Measurements from ENCODE around the gene FGF21.
A peak's percentile ranks its signal among the peaks of the same experiment; 100 is the strongest.

The FGF21 gene

GRCh38 chr19:48746110-48746509, 9.2 kb upstream of the FGF21 start:
- Histone ChIP-seq H3K27ac (ENCODE audit: extremely low read depth, low read depth, low read length) (no peak overlapping the region), H3K4me1 (ENCODE audit: control insufficient read depth, insufficient read depth, low read length) (no peaks in the 10 kb centered on the region), H3K4me3 (ENCODE audit: low read depth, low read length) (no peak overlapping the region), H3K9me3 (ENCODE audit: control insufficient read depth, insufficient read depth, low read depth, low read length) (no peaks in the 10 kb centered on the region), H3K36me3 (ENCODE audit: control insufficient read depth in 2 of 2, insufficient read depth in 1 of 2, low read length in 2 of 2) (no peaks in the 10 kb centered on the region)
- TF ChIP-seq SCRT2 (tag by site-specific recombination; IDR thresholded peaks at IDR 0.05), result peak; percentile 70
- peak; percentile 67 for TF ChIP-seq SCRT1 (tag by site-specific recombination; IDR thresholded peaks at IDR 0.05; ENCODE audit: borderline replicate concordance)
- no peak for TF ChIP-seq ZNF223 (tag by site-specific recombination; IDR thresholded peaks at IDR 0.05)
- TF ChIP-seq ZBTB10 (tag by site-specific recombination; IDR thresholded peaks at IDR 0.05), result no peak; the same call in 1 of the 2 replicates
- TF ChIP-seq ZNF324 (tag by site-specific recombination; IDR thresholded peaks at IDR 0.05), result no peak
- POLR2A ChIA-PET, result interaction anchor here (1.4 to 2.5 kb wide), 3 partner anchors 7 to 25 kb away, joined by 6 to 18 read pairs (median 8); no protein-coding TSS in a partner anchor
- CTCF ChIA-PET, result interaction anchor here (1.5 kb wide), 1 partner anchor 13 kb away, joined by 3 read pairs; no protein-coding TSS in a partner anchor

GRCh38 chr19:48746738-48747575, 8.4 kb upstream of the FGF21 start, which contains the start of gene IZUMO1:
Gene IZUMO1, minus strand, starts transcription at chr19:48746909. Its CDS starts 1,050 bp downstream, at chr19:48745859.
- Histone ChIP-seq H3K9me3 (ENCODE audit: control insufficient read depth, insufficient read depth, low read depth, low read length) (no peaks in the 10 kb centered on the region), H3K27ac (ENCODE audit: extremely low read depth, low read depth, low read length) (peak within 1 kb of the TSS; percentile 42; the same call in 1 of the 2 replicates), H3K4me1 (ENCODE audit: control insufficient read depth, insufficient read depth, low read length) (no peaks in the 10 kb centered on the region), H3K4me3 (ENCODE audit: low read depth, low read length) (peak within 1 kb of the TSS; percentile 45), H3K36me3 (ENCODE audit: control insufficient read depth in 2 of 2, insufficient read depth in 1 of 2, low read length in 2 of 2) (no peaks in the 10 kb centered on the region)
- ChIA-PET POLR2A (interaction anchor here (0.5 to 2.5 kb wide), 9 partner anchors 8 to 642 kb away, joined by 3 to 18 read pairs (median 5); partner anchors contain the start of genes RPL18 and SPHK2), CTCF (interaction anchor here (0.6 to 1.5 kb wide), 7 partner anchors 8 to 84 kb away, joined by 3 to 5 read pairs (median 3); no protein-coding TSS in a partner anchor)
- peak; percentile 93 for TF ChIP-seq ZNF629 (tag by site-specific recombination; IDR thresholded peaks at IDR 0.05)
- peak; percentile 48 for TF ChIP-seq ZXDB (tag by site-specific recombination; IDR thresholded peaks at IDR 0.05)
- no peak for TF ChIP-seq MZF1 (tag by site-specific recombination; IDR thresholded peaks at IDR 0.05; ENCODE audit: borderline replicate concordance)
- TF ChIP-seq REPIN1 (tag by site-specific recombination; IDR thresholded peaks at IDR 0.05; ENCODE audit: low read depth), result no peak
- peak; percentile 53; the same call in 1 of the 2 replicates for TF ChIP-seq SP3 (tag by site-specific recombination; IDR thresholded peaks at IDR 0.05)
- peak; percentile 68; the same call in 1 of the 2 replicates for TF ChIP-seq ZBTB48 (tag by site-specific recombination; IDR thresholded peaks at IDR 0.05)
- peak; percentile 83 for TF ChIP-seq PATZ1 (tag by site-specific recombination; IDR thresholded peaks at IDR 0.05)
- peak; percentile 43; the same call in 1 of the 2 replicates for TF ChIP-seq IKZF3 (tag by site-specific recombination; IDR thresholded peaks at IDR 0.05)
- TF ChIP-seq ZNF777 (tag by site-specific recombination; IDR thresholded peaks at IDR 0.05; ENCODE audit: borderline replicate concordance), result 0 out of 2 replicates have a peak, but pooled peaks have one; percentile 51
- no peak for TF ChIP-seq ZNF211 (tag by site-specific recombination; IDR thresholded peaks at IDR 0.05; ENCODE audit: low read depth)
- peak; percentile 68 for TF ChIP-seq ZNF335 (tag by site-specific recombination; conservative IDR thresholded peaks at IDR 0.05)
- TF ChIP-seq ZFHX2 (tag by site-specific recombination; conservative IDR thresholded peaks at IDR 0.05), result peak; percentile 89
- TF ChIP-seq ZNF830 (tag by site-specific recombination; IDR thresholded peaks at IDR 0.05; ENCODE audit: low read depth), result no peak
- no peak for TF ChIP-seq ZNF23 (tag by site-specific recombination; IDR thresholded peaks at IDR 0.05; ENCODE audit: borderline replicate concordance)
- TF ChIP-seq ZNF510 (tag by site-specific recombination; IDR thresholded peaks at IDR 0.05; ENCODE audit: insufficient replicate concordance), result no peak
- no peak for TF ChIP-seq TRIM28 (IDR thresholded peaks at IDR 0.05; ENCODE audit: borderline replicate concordance, low read length)
- TF ChIP-seq ZNF274 (IDR thresholded peaks at IDR 0.05; ENCODE audit: low read length), result no peak
- TF ChIP-seq ZNF274 (tag by site-specific recombination; IDR thresholded peaks at IDR 0.05; ENCODE audit: borderline replicate concordance), result no peak
- TF ChIP-seq ZSCAN30 (tag by site-specific recombination; IDR thresholded peaks at IDR 0.05), result peak; percentile 56; the same call in 1 of the 2 replicates
- TF ChIP-seq EGR2 (tag by site-specific recombination; IDR thresholded peaks at IDR 0.05; ENCODE audit: low read depth), result peak; percentile 74
- no peak for TF ChIP-seq ZNF544 (tag by site-specific recombination; IDR thresholded peaks at IDR 0.05)
- TF ChIP-seq ZNF514 (tag by site-specific recombination; IDR thresholded peaks at IDR 0.05), result no peak
- TF ChIP-seq GLIS2 (tag by site-specific recombination; IDR thresholded peaks at IDR 0.05), result peak; percentile 67; the same call in 1 of the 2 replicates
- TF ChIP-seq ZSCAN5A (tag by site-specific recombination; IDR thresholded peaks at IDR 0.05), result no peak
